CD4-positive, alpha-beta T cell (primary cell): Measurements from ENCODE around the gene GTSE1. TPM values are rescaled to one million over a fixed set of nuclear protein-coding genes. Genes with fewer than 3 reads are reported as not detected.

Experiments used
- ATAC-seq: fragments of 200-7000 bp; cut with Tn5 transposase; one replicate; pipeline ENCODE4 v1.10.0; 2022; ENCODE audit warnings: mild to moderate bottlenecking; ENCODE audit not compliant: poor library complexity
- CTCF ChIA-PET: fragments of 350-600 bp; sonication (Branson Sonifier 250); formaldehyde crosslinking; loops from one replicate; lab custom pipeline; 2021; ENCODE audit warnings: antibody characterized with exemption, inconsistent platforms; lab: Charles Lee
- POLR2A ChIA-PET: fragments of 350-600 bp; sonication (Branson Sonifier 250); formaldehyde crosslinking; loops from one replicate; lab custom pipeline; 2021; ENCODE audit warnings: antibody characterized with exemption, inconsistent platforms; lab: Charles Lee
- DNase-seq, 14 experiments: peaks; one replicate each; pipeline ENCODE4 v3.0.0-alpha.2; 2013 to 2020; ENCODE audit warnings: mixed read lengths in 2 of 14
- H3K27ac ChIP-seq, 2 donors: one replicate each; pipeline versions ENCODE4 v1.5.1 to v1.7.0; 2013; ENCODE audit warnings: low read length in 2 of 2, low read depth in 1 of 2, mild to moderate bottlenecking in 1 of 2
- H3K27me3 ChIP-seq, 2 experiments: 1 replicate in 1 of 2; 2 replicates in 1 of 2; pipeline versions ENCODE4 v1.6.1 to v1.7.0; 2013; ENCODE audit warnings: low read length in 2 of 2, control low read depth in 1 of 2, mild to moderate bottlenecking in 1 of 2, moderate library complexity in 1 of 2; ENCODE audit not compliant: insufficient read depth in 2 of 2, control insufficient read depth in 1 of 2
- H3K36me3 ChIP-seq: one replicate; pipeline ENCODE4 v1.6.1; 2013; ENCODE audit warnings: low read length, control low read depth; ENCODE audit not compliant: insufficient read depth
- H3K4me1 ChIP-seq: one replicate; pipeline ENCODE4 v1.6.1; 2013; ENCODE audit warnings: low read length, control low read depth; ENCODE audit not compliant: insufficient read depth
- H3K4me3 ChIP-seq: one replicate; pipeline ENCODE4 v1.5.1; 2013; ENCODE audit warnings: mild to moderate bottlenecking, low read length, moderate library complexity
- H3K9me3 ChIP-seq, 2 experiments: 1 replicate in 1 of 2; 2 replicates in 1 of 2; pipeline versions ENCODE4 v1.6.1 to v1.7.0; 2013; ENCODE audit warnings: low read length in 2 of 2, mild to moderate bottlenecking in 2 of 2, control low read depth in 1 of 2, moderate library complexity in 1 of 2; ENCODE audit not compliant: control insufficient read depth in 1 of 2, insufficient read depth in 1 of 2
- H3K27ac Mint-ChIP-seq: one replicate; pipeline ENCODE4 v1.8.0; 2020; ENCODE audit warnings: mixed read lengths
- H3K27me3 Mint-ChIP-seq: one replicate; pipeline ENCODE4 v1.8.0; 2021; ENCODE audit warnings: mixed read lengths
- H3K36me3 Mint-ChIP-seq: one replicate; pipeline ENCODE4 v1.8.0; 2021; ENCODE audit warnings: low read depth, mixed read lengths
- H3K4me1 Mint-ChIP-seq: one replicate; pipeline ENCODE4 v1.8.0; 2021; ENCODE audit warnings: low read depth, mixed read lengths
- H3K4me3 Mint-ChIP-seq: one replicate; pipeline ENCODE4 v1.8.0; 2020; ENCODE audit warnings: mild to moderate bottlenecking, mixed read lengths
- H3K9me3 Mint-ChIP-seq: one replicate; pipeline ENCODE4 v1.8.0; 2020; ENCODE audit warnings: mixed read lengths
- intact Hi-C, 2 experiments: fragments of 100-400 bp; cut with DNase I in 1 of 2; cut with micrococcal nuclease in 1 of 2; formaldehyde crosslinking; loops; one replicate each; pipeline versions ENCODE4 v1.15.1 to v1.9.0; 2023 to 2025; cut with DNase I, micrococcal nuclease
- total RNA-seq, 174 experiments: library from RNA in 2 of 174; stranded (reverse) in 2 of 174; gene quantifications; one replicate each; pipeline ENCODE4 v1.2.3 and lab custom pipeline; 2021 to 2026
- TF ChIP-seq, protein P1 (sequence below): fragments of 200-600 bp; IDR thresholded peaks from one replicate; pipeline ENCODE4 v1.8.0; 2022; ENCODE audit warnings: antibody characterized with exemption, mild to moderate bottlenecking

GTSE1 gene
- total RNA-seq, 2 experiments from 2014 or later, result 0.14 to 0.89 TPM

DNA sequence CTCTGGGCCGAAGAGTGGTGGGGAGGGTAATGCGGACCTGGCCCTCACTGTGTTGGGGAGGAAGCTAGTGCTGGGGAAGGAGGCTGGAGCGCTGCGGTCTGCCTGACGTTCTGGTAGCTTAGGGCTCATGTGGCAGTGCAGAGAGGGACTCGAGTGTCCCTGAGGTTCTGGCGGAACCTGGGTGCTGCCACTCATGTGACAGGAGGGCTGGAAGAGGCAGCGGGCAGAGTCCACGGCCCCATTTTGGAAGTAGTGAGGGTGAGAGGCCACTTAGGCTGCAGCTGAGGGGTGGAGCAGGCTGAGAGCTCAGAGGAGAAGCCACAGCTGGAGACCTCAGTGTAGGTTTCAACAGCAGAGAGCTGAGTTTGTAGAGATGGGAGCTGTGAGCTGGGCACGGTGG is 22.6 kb downstream of the GTSE1 start:
- CTCF ChIA-PET, result no interaction called here
- ATAC-seq (no peak), DNase-seq (no peak)
- Histone ChIP-seq H3K27ac (no peak overlapping the region), H3K4me3 (no peak overlapping the region), H3K9me3 (no peaks in the 10 kb centered on the region), H3K36me3 (no peaks in the 10 kb centered on the region), H3K27me3 (no peaks in the 10 kb centered on the region), H3K4me1 (no peaks in the 10 kb centered on the region)
- no peaks in the 10 kb centered on the region for H3K9me3 Mint-ChIP-seq
- intact Hi-C loops, result no loop called here
- H3K4me3 Mint-ChIP-seq, result no peak overlapping the region
- H3K4me1 Mint-ChIP-seq, result no peaks in the 10 kb centered on the region
- H3K27me3 Mint-ChIP-seq, result no peaks in the 10 kb centered on the region
- no peak overlapping the region for H3K27ac Mint-ChIP-seq
- POLR2A ChIA-PET, result no interaction called here
- TF ChIP-seq, protein P1, sequence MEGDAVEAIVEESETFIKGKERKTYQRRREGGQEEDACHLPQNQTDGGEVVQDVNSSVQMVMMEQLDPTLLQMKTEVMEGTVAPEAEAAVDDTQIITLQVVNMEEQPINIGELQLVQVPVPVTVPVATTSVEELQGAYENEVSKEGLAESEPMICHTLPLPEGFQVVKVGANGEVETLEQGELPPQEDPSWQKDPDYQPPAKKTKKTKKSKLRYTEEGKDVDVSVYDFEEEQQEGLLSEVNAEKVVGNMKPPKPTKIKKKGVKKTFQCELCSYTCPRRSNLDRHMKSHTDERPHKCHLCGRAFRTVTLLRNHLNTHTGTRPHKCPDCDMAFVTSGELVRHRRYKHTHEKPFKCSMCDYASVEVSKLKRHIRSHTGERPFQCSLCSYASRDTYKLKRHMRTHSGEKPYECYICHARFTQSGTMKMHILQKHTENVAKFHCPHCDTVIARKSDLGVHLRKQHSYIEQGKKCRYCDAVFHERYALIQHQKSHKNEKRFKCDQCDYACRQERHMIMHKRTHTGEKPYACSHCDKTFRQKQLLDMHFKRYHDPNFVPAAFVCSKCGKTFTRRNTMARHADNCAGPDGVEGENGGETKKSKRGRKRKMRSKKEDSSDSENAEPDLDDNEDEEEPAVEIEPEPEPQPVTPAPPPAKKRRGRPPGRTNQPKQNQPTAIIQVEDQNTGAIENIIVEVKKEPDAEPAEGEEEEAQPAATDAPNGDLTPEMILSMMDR, result no peak
- H3K36me3 Mint-ChIP-seq, result no peaks in the 10 kb centered on the region

DNA sequence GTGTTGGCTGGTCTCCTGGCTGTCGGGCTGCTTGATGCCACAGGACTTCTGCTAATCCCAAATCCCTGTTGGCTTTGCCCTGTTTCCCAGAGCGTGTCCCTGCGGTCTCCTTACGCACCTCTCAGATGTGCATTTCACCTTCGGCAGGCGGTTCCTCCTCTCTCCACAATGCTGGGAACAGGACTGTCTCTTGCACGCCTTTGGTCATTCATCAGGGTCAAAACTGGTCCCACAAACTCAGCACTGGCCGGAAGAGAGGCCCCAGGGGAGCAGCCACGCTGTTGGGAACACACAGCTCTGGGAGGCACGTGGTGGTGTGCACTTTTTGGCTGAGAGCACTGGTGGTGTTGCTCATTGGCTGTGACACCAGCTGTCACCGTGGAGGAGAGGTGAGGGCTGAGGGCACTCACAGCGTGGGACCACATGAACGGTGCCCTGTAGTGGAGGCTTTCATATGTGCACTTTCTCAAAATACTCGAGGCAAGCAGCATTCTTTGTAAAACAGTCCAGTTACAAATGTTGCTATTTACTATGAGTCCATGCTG is 23.6 kb downstream of the GTSE1 start:
- no peaks in the 10 kb centered on the region for H3K4me1 Mint-ChIP-seq
- H3K27me3 Mint-ChIP-seq, result no peaks in the 10 kb centered on the region
- no peaks in the 10 kb centered on the region for H3K36me3 Mint-ChIP-seq
- DNase-seq (no peak), ATAC-seq (no peak)
- intact Hi-C loops, result no loop called here
- Histone ChIP-seq H3K36me3 (no peaks in the 10 kb centered on the region), H3K4me3 (no peak overlapping the region), H3K27me3 (no peaks in the 10 kb centered on the region), H3K4me1 (no peaks in the 10 kb centered on the region), H3K27ac (no peak overlapping the region), H3K9me3 (no peaks in the 10 kb centered on the region)
- H3K4me3 Mint-ChIP-seq, result no peak overlapping the region
- TF ChIP-seq, protein P1, result no peak
- no peaks in the 10 kb centered on the region for H3K9me3 Mint-ChIP-seq
- ChIA-PET POLR2A (no interaction called here), CTCF (no interaction called here)
- H3K27ac Mint-ChIP-seq, result no peak overlapping the region

GRCh38 chr22:46320716-46321386 is 24.2 kb downstream of the GTSE1 start:
- H3K36me3 ChIP-seq, result no peaks in the 10 kb centered on the region
- Mint-ChIP-seq H3K9me3 (no peaks in the 10 kb centered on the region), H3K27me3 (no peaks in the 10 kb centered on the region), H3K27ac (no peak overlapping the region), H3K4me3 (no peak overlapping the region), H3K4me1 (no peaks in the 10 kb centered on the region), H3K36me3 (no peaks in the 10 kb centered on the region)
- DNase-seq (no peak), ATAC-seq (no peak)
- intact Hi-C loops, result no loop called here
- H3K9me3 ChIP-seq, result no peaks in the 10 kb centered on the region
- no peak overlapping the region for H3K27ac ChIP-seq
- H3K27me3 ChIP-seq, result no peaks in the 10 kb centered on the region
- no peak overlapping the region for H3K4me3 ChIP-seq
- no peaks in the 10 kb centered on the region for H3K4me1 ChIP-seq
- POLR2A ChIA-PET, result no interaction called here
- CTCF ChIA-PET, result no interaction called here
- TF ChIP-seq, protein P1, result no peak
